HG03571 (cell line): ENCODE data around the gene CIB1.
A peak's percentile ranks its signal among the peaks of the same experiment; 100 is the strongest.
"Not testable (repeated sequence)": the region's sequence is repeated elsewhere in the genome, so short reads cannot be mapped to it uniquely, and the experiment has no call there.

Experiments used
- ATAC-seq: cut with Tn5 transposase; IDR thresholded peaks from one replicate; pipeline ENCODE4 v1.9.1; 2021; ENCODE audit not compliant: unreplicated experiment

CIB1 gene

DNA sequence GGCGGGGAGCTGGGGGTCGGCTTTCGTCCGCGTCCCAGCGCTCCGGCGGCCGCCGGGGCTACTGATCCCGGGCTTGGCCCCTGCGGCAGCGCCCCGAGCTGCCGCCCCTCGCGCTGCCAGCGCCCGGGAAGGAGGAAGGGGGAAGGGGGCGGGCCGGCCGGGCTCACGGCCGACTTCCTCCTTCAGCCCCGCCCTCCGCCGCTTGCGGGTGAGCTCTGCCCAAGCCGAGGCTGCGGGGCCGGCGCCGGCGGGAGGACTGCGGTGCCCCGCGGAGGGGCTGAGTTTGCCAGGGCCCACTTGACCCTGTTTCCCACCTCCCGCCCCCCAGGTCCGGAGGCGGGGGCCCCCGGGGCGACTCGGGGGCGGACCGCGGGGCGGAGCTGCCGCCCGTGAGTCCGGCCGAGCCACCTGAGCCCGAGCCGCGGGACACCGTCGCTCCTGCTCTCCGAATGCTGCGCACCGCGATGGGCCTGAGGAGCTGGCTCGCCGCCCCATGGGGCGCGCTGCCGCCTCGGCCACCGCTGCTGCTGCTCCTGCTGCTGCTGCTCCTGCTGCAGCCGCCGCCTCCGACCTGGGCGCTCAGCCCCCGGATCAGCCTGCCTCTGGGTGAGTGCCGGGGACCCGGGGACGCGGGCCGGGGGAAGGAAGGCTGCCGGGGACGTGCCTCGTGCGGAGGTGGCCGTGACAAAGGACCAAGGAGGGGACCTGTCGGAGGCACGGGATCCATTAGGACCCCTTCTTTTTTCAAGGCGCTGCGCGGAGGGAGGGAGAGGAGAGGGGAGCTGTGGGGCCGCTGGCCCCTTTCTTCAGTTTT lies 32.4 kb downstream of the CIB1 start, which contains the start of gene SEMA4B:
Gene SEMA4B, plus strand, starts transcription at position 201 of the 814 bp plus-strand sequence. Its CDS starts 249 bp downstream, at position 450.
- ATAC-seq: peak; percentile 86

GRCh38 chr15:90200534-90201129 lies 33.1 kb downstream of the CIB1 start:
- ATAC-seq: no peak

- ATAC-seq: no peak
Measured at GRCh38 chr15:90194655-90195054, 39.1 kb downstream of the CIB1 start.

DNA sequence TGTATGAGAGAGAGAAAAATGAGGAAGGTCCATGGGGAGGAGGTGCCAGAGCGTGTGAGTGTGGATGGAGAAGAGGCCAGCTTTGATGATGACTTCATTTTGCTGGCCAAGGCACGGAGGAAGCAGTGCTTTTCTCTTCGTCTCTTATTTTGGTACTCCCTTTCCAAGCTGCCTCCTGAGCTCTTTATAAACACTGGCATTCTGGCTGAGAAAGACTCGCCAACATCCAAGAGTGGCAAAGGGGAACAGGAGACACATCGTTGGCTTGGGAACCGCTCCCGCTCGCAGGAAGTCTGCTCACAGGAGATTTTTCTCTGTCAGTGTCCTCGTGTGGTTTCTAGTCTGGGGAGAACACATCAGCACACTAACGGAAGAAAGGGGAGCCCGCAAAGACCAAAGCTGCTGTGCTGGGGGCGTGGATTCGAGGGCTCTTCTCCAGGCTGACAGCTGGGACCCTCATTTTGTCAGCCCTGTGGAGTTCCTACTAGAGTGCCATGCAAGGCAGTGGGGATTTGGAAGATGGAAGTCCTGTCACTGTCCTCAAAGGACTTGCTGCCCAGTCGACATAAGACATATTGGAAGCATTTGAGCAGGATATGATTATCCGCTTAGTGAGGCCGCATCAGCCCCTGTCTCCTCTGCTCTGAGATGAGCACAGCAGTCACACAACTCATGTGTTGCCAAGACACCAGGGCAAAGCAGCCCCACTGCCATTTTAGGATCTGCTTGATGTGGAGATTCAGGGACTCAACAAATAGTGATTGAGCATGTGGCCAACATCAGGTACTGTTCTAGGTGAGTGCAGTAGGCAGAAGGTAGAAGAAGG lies 40.6 kb downstream of the CIB1 start:
- ATAC-seq: no peak

GRCh38 chr15:90191794-90192509 lies 41.8 kb downstream of the CIB1 start:
- peak; percentile 51 for ATAC-seq

- peak; percentile 32 for ATAC-seq
Measured at GRCh38 chr15:90191344-90191687, 42.4 kb downstream of the CIB1 start.

DNA sequence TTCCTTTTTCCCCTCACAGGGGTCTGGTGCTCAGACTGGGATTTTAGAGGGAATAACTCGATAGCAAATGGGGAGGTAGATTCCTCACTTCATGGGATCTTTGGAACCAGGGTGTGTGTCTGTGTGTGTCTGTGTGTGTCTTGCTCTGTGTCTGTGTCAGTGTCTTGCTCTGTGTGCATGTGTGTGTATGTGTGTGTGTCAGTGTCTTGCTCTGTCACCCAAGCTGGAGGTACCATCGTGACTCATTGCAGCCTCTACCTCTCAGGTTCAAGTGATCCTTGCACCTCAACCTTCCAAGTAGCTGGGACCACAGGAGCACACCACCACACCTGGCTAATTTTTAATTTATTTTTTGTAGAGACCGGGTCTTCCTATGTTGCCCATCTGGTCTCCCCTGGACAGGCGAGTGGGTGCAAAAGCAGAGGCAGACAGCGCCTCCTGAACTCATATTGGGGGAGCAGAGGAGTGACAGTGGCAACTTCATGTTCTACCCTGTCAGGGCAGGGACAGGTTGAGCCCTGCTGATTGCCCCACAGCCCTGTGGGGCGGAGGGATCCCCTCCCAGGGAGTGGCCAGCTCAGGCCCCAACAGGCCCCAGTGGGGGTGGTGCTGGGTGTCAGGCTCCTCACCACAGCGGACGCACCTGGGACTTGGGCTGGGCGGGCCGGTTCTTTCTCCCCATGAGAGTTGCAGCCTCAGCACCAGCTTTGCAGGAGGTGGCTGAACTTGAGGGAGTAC lies 43.0 kb downstream of the CIB1 start:
- peak; percentile 58 for ATAC-seq

DNA sequence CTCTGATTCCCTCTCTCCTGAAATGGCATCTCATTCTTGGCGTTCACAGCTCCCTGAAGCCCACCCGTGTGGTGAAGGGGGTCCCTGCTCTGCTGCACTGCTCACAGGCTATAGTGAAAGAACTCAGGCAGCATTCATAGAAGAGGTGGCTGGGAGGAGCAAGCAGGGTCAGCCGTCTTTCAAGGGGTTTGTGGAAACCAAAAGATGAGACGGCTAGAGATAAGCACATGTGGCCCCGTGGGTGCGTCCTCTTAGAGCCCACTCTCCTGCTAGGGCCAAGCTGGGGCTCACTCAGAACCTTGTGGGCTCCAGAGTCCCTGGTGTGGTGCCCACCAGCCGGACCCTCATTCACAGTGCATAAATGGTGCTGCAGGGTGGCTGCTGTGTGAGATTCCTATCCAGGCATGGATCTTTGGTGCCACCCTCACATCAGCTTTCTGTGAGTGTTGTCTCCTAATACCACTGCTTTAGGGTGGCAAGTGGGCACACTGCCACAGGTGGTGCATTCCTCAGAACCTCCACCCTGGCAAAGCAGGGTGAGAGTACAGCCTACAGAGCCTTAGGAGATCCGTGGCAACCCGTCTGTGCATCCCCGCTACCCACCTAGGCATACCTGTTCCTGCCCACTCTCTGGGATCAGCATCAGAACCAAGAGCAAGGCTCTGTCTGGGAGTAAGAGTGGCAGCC lies 43.8 kb downstream of the CIB1 start:
- no peak for ATAC-seq

GRCh38 chr15:90188914-90189748 lies 44.6 kb downstream of the CIB1 start:
- ATAC-seq: no peak

DNA sequence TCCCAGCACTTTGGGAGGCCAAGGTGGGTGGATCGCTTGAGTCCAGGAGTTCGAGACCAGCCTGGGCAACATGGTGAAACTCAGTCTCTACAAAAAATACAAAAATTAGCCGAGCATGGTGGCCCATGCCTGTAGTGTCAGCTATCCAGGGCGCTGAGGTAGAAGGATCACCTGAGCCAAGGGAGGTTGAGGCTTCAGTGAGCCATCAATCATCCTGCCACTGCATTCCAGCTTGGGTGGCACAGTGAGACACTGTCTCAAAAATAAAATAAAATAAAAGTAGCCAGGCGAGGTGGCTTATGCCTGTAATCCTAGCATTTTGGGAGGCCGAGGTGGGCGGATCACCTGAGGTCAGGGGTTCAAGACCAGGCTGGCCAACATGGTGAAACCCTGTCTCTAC lies 45.7 kb downstream of the CIB1 start:
- not testable (repeated sequence) for ATAC-seq

DNA sequence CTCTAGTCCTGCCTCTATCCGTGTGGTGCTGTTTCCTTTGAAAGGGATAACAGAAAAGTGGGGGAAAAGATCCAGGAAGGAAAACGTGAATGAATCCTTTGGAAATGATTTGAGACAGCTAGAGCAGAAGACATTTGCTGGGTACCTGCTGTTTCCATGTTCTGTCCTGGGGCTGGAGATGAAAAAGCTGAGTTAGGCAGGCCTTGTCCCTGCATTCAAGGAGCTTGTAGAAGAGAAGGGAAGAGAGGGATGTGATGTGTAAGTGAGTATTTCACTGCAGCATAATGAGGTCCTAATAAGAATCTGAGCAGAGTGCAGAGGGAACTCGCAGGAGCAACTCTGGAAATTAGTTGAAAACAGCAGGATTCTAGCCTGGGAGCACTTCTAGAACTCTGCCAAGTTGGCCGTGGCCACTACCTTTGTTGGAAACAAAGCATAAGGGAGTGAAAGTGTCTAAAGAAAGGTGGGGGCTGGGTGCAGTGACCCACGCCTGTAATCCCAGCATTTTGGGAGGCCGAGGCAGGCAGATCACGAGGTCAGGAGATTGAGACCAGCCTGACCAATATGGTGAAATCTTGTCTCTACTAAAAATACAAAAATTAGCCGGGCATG lies 46.4 kb downstream of the CIB1 start:
- ATAC-seq: no peak

DNA sequence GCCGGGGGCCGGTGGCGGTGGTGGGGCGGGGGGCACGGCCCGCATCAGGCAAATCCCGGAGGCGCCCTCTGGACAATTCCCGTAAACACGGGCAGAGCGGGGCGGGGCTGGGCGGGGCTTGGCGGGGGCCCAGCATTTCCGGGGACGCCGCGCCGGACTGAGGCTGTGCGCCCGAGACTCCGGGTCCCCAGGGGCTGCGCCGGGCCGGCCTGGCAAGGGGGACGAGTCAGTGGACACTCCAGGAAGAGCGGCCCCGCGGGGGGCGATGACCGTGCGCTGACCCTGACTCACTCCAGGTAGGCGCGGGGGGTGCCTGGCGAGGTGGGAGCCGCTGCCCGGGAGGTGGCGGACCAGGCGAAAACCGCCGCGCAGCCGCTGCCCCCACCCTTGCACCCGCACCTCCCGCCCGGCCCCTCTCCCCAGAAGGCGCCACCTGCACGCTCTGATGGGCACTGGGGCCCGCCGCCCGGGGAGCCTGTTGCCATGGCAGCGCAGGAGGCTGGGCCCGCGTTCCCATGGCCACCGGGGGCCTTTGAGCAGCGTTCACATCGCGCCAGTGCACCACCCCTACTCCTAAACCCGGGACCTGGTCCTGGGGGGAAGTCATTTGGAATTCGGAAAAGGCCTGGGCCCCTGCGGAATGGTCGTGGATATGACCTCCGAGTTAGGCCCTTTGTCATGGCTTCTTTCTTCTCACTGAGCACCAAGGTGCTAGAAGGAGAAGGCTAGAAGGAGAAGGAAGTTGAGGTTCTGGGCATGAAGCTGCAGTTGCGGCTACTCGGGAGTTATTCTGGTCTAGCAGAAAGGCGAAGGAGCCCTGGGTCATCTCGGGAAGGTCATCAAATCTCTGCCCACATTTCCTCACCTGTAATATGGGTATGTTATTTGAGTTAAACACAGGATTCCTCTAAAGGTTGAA lies 48.7 kb downstream of the CIB1 start:
- ATAC-seq: peak; percentile 64

DNA sequence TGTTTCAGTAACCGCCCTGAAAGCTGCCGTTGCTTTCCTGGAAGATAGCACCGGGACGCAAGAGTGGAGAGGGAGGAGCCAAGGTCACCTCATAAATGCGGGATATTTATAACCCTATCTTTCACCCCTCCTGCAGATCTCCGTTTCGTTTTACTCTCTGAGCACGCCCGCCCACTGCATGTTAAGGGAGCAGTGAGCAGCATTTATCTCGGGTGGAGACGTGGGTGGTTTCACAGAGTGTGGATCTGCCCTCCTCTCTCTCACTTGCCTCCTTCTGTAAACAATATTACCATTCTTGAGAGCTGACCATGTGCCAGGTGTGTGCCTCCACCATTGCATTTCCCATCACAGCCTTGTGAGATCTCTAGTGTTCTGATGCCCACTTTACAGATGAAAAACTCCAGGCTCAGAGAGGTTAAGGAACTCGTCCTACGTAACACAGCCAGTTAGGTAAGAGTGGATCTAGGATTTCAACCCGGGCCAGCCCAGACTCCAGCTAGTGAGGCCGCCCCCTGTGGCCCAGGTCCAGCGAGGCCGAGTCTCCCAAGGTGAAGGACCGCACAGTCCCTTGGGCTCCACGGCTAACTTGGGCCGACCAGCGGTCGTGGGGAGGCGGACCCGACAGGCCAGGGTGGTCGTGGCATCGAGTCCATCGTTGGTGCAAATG lies 49.5 kb downstream of the CIB1 start:
- peak; percentile 26 for ATAC-seq

DNA sequence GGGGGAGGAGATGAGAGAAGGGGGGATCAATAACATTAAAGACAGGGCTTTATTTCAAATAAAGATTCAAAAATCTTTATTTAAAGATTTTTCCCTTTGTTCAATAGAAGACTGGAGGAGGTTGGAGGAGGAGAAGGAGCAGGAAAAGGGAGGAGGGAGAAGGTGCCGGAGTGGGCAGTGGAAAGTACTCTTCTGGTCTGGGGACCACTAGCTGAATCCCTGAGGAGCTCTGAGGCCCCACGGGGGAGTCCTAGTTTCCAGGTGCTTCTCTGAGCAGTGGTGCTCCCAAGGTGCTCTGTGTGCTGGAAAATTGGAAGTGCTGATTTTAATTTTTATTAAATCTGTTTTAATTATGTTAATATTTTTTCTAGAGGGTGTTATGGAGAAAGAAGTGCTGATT lies 52.0 kb downstream of the CIB1 start:
- ATAC-seq: no peak
